HepG2 (cell line): Measurements from ENCODE around the gene DIP2C. TPM values are rescaled to one million over a fixed set of nuclear protein-coding genes. Genes with fewer than 3 reads are reported as not detected.

ENCODE experiments used
- ATAC-seq: fragments of 200-7000 bp; cut with Tn5 transposase; 3 replicates; pipeline ENCODE4 v1.9.1; 2020; ENCODE audit warnings: mild to moderate bottlenecking, moderate library complexity
- BruUV-seq: library from RNA; stranded (reverse); fragments of 400-500 nt; replicated peaks from 2 replicates; lab custom pipeline; 2021; lab: Mats Ljungman, UMichigan
- CTCF ChIA-PET: fragments of 300-600 bp; formaldehyde crosslinking; extraction: SDS; loops from one replicate; lab custom pipeline; 2021; ENCODE audit warnings: low total read pairs, inconsistent platforms, low intra/inter-chr PET ratio; lab: Yijun Ruan, JAX
- POLR2A ChIA-PET: fragments of 350-600 bp; sonication (Branson Sonifier 250); formaldehyde crosslinking; loops from one replicate; lab custom pipeline; 2020; ENCODE audit warnings: antibody characterized with exemption, inconsistent platforms; lab: Yijun Ruan, JAX
- DNase-seq: peaks from one replicate; pipeline ENCODE4 v3.0.0-alpha.2; 2015; ENCODE audit warnings: low spot score
- FAIRE-seq: peaks from 3 replicates; lab custom pipeline; 2011; peaks lifted over from hg19 to GRCh38; lab: Jason Lieb, UNC
- H2AFZ ChIP-seq: one replicate; pipeline ENCODE4 v1.6.1; 2011; ENCODE audit warnings: low read length, inconsistent platforms
- H3K27ac ChIP-seq: fragments of 300-600 bp; 3 replicates; pipeline ENCODE4 v1.8.0; 2011; ENCODE audit warnings: mixed run types, mild to moderate bottlenecking, mixed read lengths, low read length, inconsistent platforms; ENCODE audit not compliant: insufficient read depth; ENCODE audit errors: extremely low read length
- H3K27me3 ChIP-seq, 2 experiments: fragments of 200-600 bp in 1 of 2; 2 replicates in 1 of 2; 3 replicates in 1 of 2; pipeline versions ENCODE4 v1.6.0 to v1.8.0; 2011; ENCODE audit warnings: low read length in 2 of 2, mild to moderate bottlenecking in 2 of 2, moderate library complexity in 2 of 2, inconsistent platforms in 1 of 2; ENCODE audit not compliant: insufficient read depth in 2 of 2, control insufficient read depth in 1 of 2
- H3K36me3 ChIP-seq, 2 experiments: fragments of 200-600 bp in 1 of 2; replicated peaks in 1 of 2; 2 replicates in 1 of 2; 3 replicates in 1 of 2; pipeline versions ENCODE4 v1.5.1 to v1.8.0; 2011; ENCODE audit warnings: low read length in 2 of 2, inconsistent platforms in 1 of 2; ENCODE audit not compliant: insufficient read depth in 2 of 2, control insufficient read depth in 1 of 2
- H3K4me1 ChIP-seq: 2 replicates; pipeline ENCODE4 v1.5.1; 2012; ENCODE audit warnings: low read length, inconsistent platforms; ENCODE audit not compliant: insufficient read depth
- H3K4me2 ChIP-seq: 2 replicates; pipeline ENCODE4 v1.6.0; 2011; ENCODE audit warnings: low read depth, low read length, inconsistent platforms
- H3K4me3 ChIP-seq, 3 experiments: fragments of 200-600 bp in 1 of 3; sonication (generic), shearing (Covaris generic) in 1 of 3; replicated peaks in 1 of 3; 2 replicates each; pipeline ENCODE4 v1.5.1; 2011 to 2016; ENCODE audit warnings: low read length in 3 of 3, inconsistent platforms in 2 of 3, low read depth in 2 of 3, mild to moderate bottlenecking in 2 of 3, control low read depth in 1 of 3, mixed read lengths in 1 of 3; ENCODE audit not compliant: insufficient read depth in 1 of 3
- H3K79me2 ChIP-seq: one replicate; pipeline ENCODE4 v1.6.1; 2011; ENCODE audit warnings: low read length, inconsistent platforms; ENCODE audit not compliant: insufficient read depth
- H3K9ac ChIP-seq: 2 replicates; pipeline ENCODE4 v1.6.0; 2011; ENCODE audit warnings: mild to moderate bottlenecking, low read depth, low read length, inconsistent platforms; ENCODE audit not compliant: insufficient read depth
- H3K9me3 ChIP-seq: 2 replicates; pipeline ENCODE4 v1.5.1; 2012; ENCODE audit warnings: mild to moderate bottlenecking, low read length
- H4K20me1 ChIP-seq: 2 replicates; pipeline ENCODE4 v1.6.0; 2011; ENCODE audit warnings: inconsistent platforms, mild to moderate bottlenecking, low read length, moderate library complexity; ENCODE audit not compliant: insufficient read depth
- ATF1 ChIP-seq: IDR thresholded peaks from 2 replicates; pipeline ENCODE4 v1.6.1; 2016; ENCODE audit warnings: mild to moderate bottlenecking, control low read depth
- CBX2 ChIP-seq, 2 experiments: fragments of 200-600 bp in 1 of 2; sonication (generic); formaldehyde crosslinking in 1 of 2; IDR thresholded peaks; 2 replicates each; pipeline versions ENCODE4 v1.7.0 to v1.8.1; 2018 to 2022; ENCODE audit warnings: low read depth in 2 of 2, low read length in 1 of 2, mild to moderate bottlenecking in 1 of 2, missing genetic modification reagents in 1 of 2
- HNRNPL ChIP-seq: fragments of 200-400 bp; formaldehyde crosslinking; IDR thresholded peaks from 2 replicates; pipeline ENCODE4 v1.6.1; 2017; ENCODE audit warnings: mild to moderate bottlenecking, low read depth, low read length
- KAT2B ChIP-seq: fragments of 150-350 bp; IDR thresholded peaks from 2 replicates; pipeline ENCODE4 v1.6.1; 2014; ENCODE audit warnings: low read depth, low read length, borderline replicate concordance
- KAT7 ChIP-seq: IDR thresholded peaks from 2 replicates; pipeline ENCODE4 v1.6.1; 2018; ENCODE audit warnings: borderline replicate concordance, missing compliant biosample characterization
- KMT2B ChIP-seq: IDR thresholded peaks from 2 replicates; pipeline ENCODE4 v1.6.1; 2016; ENCODE audit warnings: missing genetic modification reagents, missing compliant biosample characterization
- MED8 ChIP-seq: sonication (generic); formaldehyde crosslinking; IDR thresholded peaks from 2 replicates; pipeline ENCODE4 v1.8.1; 2023; ENCODE audit warnings: mild to moderate bottlenecking, missing genetic modification reagents; ENCODE audit not compliant: insufficient replicate concordance
- ONECUT2 ChIP-seq: sonication (generic); formaldehyde crosslinking; IDR thresholded peaks from 2 replicates; pipeline ENCODE4 v1.4.0; 2020; ENCODE audit warnings: missing genetic modification reagents
- RXRA ChIP-seq: sonication (generic); formaldehyde crosslinking; IDR thresholded peaks from 2 replicates; pipeline ENCODE4 v1.5.1; 2020; ENCODE audit warnings: missing genetic modification reagents
- SIX4 ChIP-seq: sonication (generic); formaldehyde crosslinking; IDR thresholded peaks from 2 replicates; pipeline ENCODE4 v1.4.0; 2020; ENCODE audit warnings: missing genetic modification reagents
- SP5 ChIP-seq: IDR thresholded peaks from 2 replicates; pipeline ENCODE4 v1.6.1; 2016; ENCODE audit warnings: low read depth, borderline replicate concordance
- TFAP4 ChIP-seq: sonication (generic); IDR thresholded peaks from 2 replicates; pipeline ENCODE4 v1.6.1; 2016; ENCODE audit warnings: low read depth, borderline replicate concordance
- ZBTB44 ChIP-seq: sonication (generic); formaldehyde crosslinking; IDR thresholded peaks from 2 replicates; pipeline ENCODE4 v1.4.0; 2020; ENCODE audit warnings: missing genetic modification reagents
- ZMYM2 ChIP-seq: sonication (generic); formaldehyde crosslinking; IDR thresholded peaks from 2 replicates; pipeline ENCODE4 v1.8.0; 2022; ENCODE audit warnings: mild to moderate bottlenecking, missing genetic modification reagents
- ZNF7 ChIP-seq: IDR thresholded peaks from 2 replicates; pipeline ENCODE4 v1.6.1; 2016; ENCODE audit warnings: missing biosample characterization, missing genetic modification reagents
- ZNF879 ChIP-seq: sonication (generic); formaldehyde crosslinking; IDR thresholded peaks from 2 replicates; pipeline ENCODE4 v1.8.1; 2023; ENCODE audit warnings: missing genetic modification reagents
- ZSCAN12 ChIP-seq: sonication (generic); formaldehyde crosslinking; IDR thresholded peaks from 2 replicates; pipeline ENCODE4 v1.9.0; 2021; ENCODE audit warnings: mild to moderate bottlenecking, missing genetic modification reagents
- WGBS: methylation state at CpG from one replicate; pipeline ENCODE4 v1.1.6; 2017; ENCODE audit warnings: low lambda C conversion rate; 5-methylcytosine and 5-hydroxymethylcytosine counted together
- in situ Hi-C: cut with HindIII; loops from 2 replicates; pipeline ENCODE4 v1.10.0; 2017; ENCODE audit warnings: low pct_unique_long_range_greater_than_20kb; ENCODE audit not compliant: extremely low pct_ligation_motif_present
- intact Hi-C: fragments of 100-400 bp; cut with micrococcal nuclease; formaldehyde crosslinking; loops from one replicate; pipeline ENCODE4 v1.10.0; 2022; ENCODE audit not compliant: unreplicated experiment
- polyA plus RNA-seq, 8 experiments: library from polyadenylated mRNA; depleted of rRNA in 3 of 8; stranded (reverse) in 7 of 8; unstranded in 1 of 8; fragments of >200 nt; fragmentation: Illumina TruSeq in 4 of 8; extraction: Trizol in 4 of 8; gene quantifications; 2 replicates each; pipeline versions ENCODE4 v1.2.1 to v1.2.3, GENCODE V29; 2011 to 2016; ENCODE audit warnings: low read depth in 4 of 8, missing spikeins in 1 of 8, mixed read lengths in 1 of 8; ENCODE audit not compliant: insufficient read depth in 1 of 8
- total RNA-seq, 5 experiments: library from RNA; depleted of rRNA; stranded (reverse); fragments of >200 nt; fragmentation: Illumina TruSeq; extraction: Trizol; gene quantifications; 2 replicates each; pipeline ENCODE4 v1.2.3, GENCODE V29; 2016; ENCODE audit warnings: low read depth in 1 of 5

DIP2C gene
- total and polyA plus RNA-seq, 2 of the 13 experiments (the other 11 are each of a cell fraction or from before 2014, with no cell fraction given) = 2.2 to 2.7 TPM

GRCh38 chr10:405648-406047 is 283.8 kb downstream of the DIP2C start:
- ATAC-seq (no peak), DNase-seq (no peak), FAIRE-seq (no peak)
- Histone ChIP-seq H4K20me1 (no peaks in the 10 kb centered on the region), H3K9ac (no peak overlapping the region), H3K4me2 (no peak overlapping the region), H2AFZ (no peak overlapping the region), H3K27me3 (no peaks in the 10 kb centered on the region), H3K9me3 (no peaks in the 10 kb centered on the region), H3K27ac (no peak overlapping the region), H3K4me1 (no peaks in the 10 kb centered on the region), H3K36me3 (peaks cover 0 to 9% of the 10 kb centered on the region in 2 experiments; a peak in 2 of 5 replicates), H3K4me3 (no peak overlapping the region), H3K79me2 (no peaks in the 10 kb centered on the region)
- ChIA-PET CTCF (no interaction called here), POLR2A (no interaction called here)
- TF ChIP-seq MED8 (CRISPR knock-in tag) (no peak), ZNF879 (CRISPR knock-in tag) (no peak), KAT2B (no peak), ZSCAN12 (CRISPR knock-in tag) (no peak), ATF1 (CRISPR knock-in tag) (no peak), RXRA (no peak), CBX2 (IDR thresholded peaks at IDR 0.05; ENCODE audit: low read depth, low read length) (no peak), CBX2 (CRISPR knock-in tag; IDR thresholded peaks at IDR 0.05; ENCODE audit: low read depth) (no peak), KMT2B (CRISPR knock-in tag) (no peak)
- in situ Hi-C loops (no loop called here), intact Hi-C loops (no loop called here)
- no TSS peak for BruUV-seq
- WGBS = 87% methylated on average over 12 of the region's 12 CpGs

GRCh38 chr10:404991-405390 is 284.5 kb downstream of the DIP2C start:
- FAIRE-seq = no peak
- TF ChIP-seq HNRNPL (no peak), SP5 (CRISPR knock-in tag) (no peak), ATF1 (CRISPR knock-in tag) (no peak), KAT7 (no peak), ZBTB44 (CRISPR knock-in tag) (no peak), ZNF7 (CRISPR knock-in tag) (no peak), ONECUT2 (CRISPR knock-in tag) (no peak), TFAP4 (no peak), SIX4 (CRISPR knock-in tag) (no peak), ZMYM2 (CRISPR knock-in tag) (no peak)

More at GRCh38 chr10:404991-405390, 284.5 kb downstream of the DIP2C start:
- ChIA-PET POLR2A (no interaction called here), CTCF (no interaction called here)
- no peak for ATAC-seq
- no peak overlapping the region for H3K4me2 ChIP-seq
- H3K9me3 ChIP-seq = no peaks in the 10 kb centered on the region
- 94% methylated on average over 9 of the region's 9 CpGs for WGBS
- BruUV-seq = no TSS peak
- no peaks in the 10 kb centered on the region for H3K79me2 ChIP-seq
- in situ Hi-C loops = no loop called here
- H3K9ac ChIP-seq = no peak overlapping the region
- H3K4me1 ChIP-seq = no peaks in the 10 kb centered on the region
- H3K4me3 ChIP-seq = no peak overlapping the region
- no peak for DNase-seq
- no peak overlapping the region for H2AFZ ChIP-seq
- H3K27ac ChIP-seq = no peak overlapping the region
- intact Hi-C loops = no loop called here
- H3K36me3 ChIP-seq = peaks cover 0 to 9% of the 10 kb centered on the region in 2 experiments; a peak in 1 of 5 replicates
- H4K20me1 ChIP-seq = no peaks in the 10 kb centered on the region
- no peaks in the 10 kb centered on the region for H3K27me3 ChIP-seq
